Endothelial cell of umbilical vein (primary cell): ENCODE measurements around the gene SYMPK. TPM values are rescaled to one million over a fixed set of nuclear protein-coding genes. Genes with fewer than 3 reads are reported as not detected.

ENCODE experiments used
- BruUV-seq: library from RNA; stranded (reverse); fragments of 400-500 nt; replicated peaks from 2 replicates; lab custom pipeline; 2021; lab: Mats Ljungman, UMichigan
- CTCF ChIA-PET: fragments of 300-600, 350-600 bp; sonication (Branson Sonifier 250); formaldehyde crosslinking; loops from one replicate; lab custom pipeline; 2021; ENCODE audit warnings: antibody characterized with exemption, inconsistent platforms; lab: Charles Lee
- POLR2A ChIA-PET: fragments of 300-600, 350-600 bp; sonication (Branson Sonifier 250); formaldehyde crosslinking; loops from one replicate; lab custom pipeline; 2021; ENCODE audit warnings: antibody characterized with exemption, inconsistent platforms; lab: Charles Lee
- DNase-seq: peaks from one replicate; pipeline ENCODE4 v3.0.0-alpha.2; 2011; ENCODE audit warnings: low read depth, low spot score
- FAIRE-seq: peaks from 2 replicates; lab custom pipeline; 2011; peaks lifted over from hg19 to GRCh38; lab: Jason Lieb, UNC
- H2AFZ ChIP-seq: 2 replicates; pipeline ENCODE4 v1.6.0; 2012; ENCODE audit warnings: low read depth, low read length, control low read depth, inconsistent platforms
- H3K27ac ChIP-seq: 2 replicates; pipeline ENCODE4 v1.5.1; 2011; ENCODE audit warnings: low read depth, mild to moderate bottlenecking, control low read depth, low read length, moderate library complexity; ENCODE audit not compliant: insufficient read depth
- H3K27me3 ChIP-seq, 2 experiments: 2 replicates each; pipeline versions ENCODE4 v1.6.0 to v1.6.1; 2011; ENCODE audit warnings: low read length in 2 of 2, mixed read lengths in 1 of 2; ENCODE audit not compliant: control insufficient read depth in 2 of 2, insufficient read depth in 2 of 2
- H3K36me3 ChIP-seq, 2 experiments: 2 replicates in 1 of 2; 3 replicates in 1 of 2; pipeline ENCODE4 v1.5.1; 2011; ENCODE audit warnings: low read length in 2 of 2, mild to moderate bottlenecking in 1 of 2, moderate library complexity in 1 of 2; ENCODE audit not compliant: control insufficient read depth in 2 of 2, insufficient read depth in 2 of 2; ENCODE audit errors: extremely low read depth in 1 of 2
- H3K4me1 ChIP-seq: 3 replicates; pipeline ENCODE4 v1.5.1; 2011; ENCODE audit warnings: mild to moderate bottlenecking, low read length; ENCODE audit not compliant: control insufficient read depth, insufficient read depth; ENCODE audit errors: extremely low read depth
- H3K4me2 ChIP-seq: 2 replicates; pipeline ENCODE4 v1.6.1; 2011; ENCODE audit warnings: low read length, control low read depth, mixed read lengths; ENCODE audit not compliant: insufficient read depth
- H3K4me3 ChIP-seq, 3 experiments: fragments of 200-600 bp in 1 of 3; sonication (generic), shearing (Covaris generic) in 1 of 3; replicated peaks in 1 of 3; 2 replicates each; pipeline ENCODE4 v1.5.1; 2011 to 2016; ENCODE audit warnings: control low read depth in 3 of 3, low read length in 3 of 3, mild to moderate bottlenecking in 2 of 3, inconsistent platforms in 1 of 3, low read depth in 1 of 3, moderate library complexity in 1 of 3; ENCODE audit not compliant: insufficient read depth in 1 of 3
- H3K79me2 ChIP-seq: 2 replicates; pipeline ENCODE4 v1.6.0; 2012; ENCODE audit warnings: low read length, inconsistent platforms; ENCODE audit not compliant: control insufficient read depth, insufficient read depth
- H3K9ac ChIP-seq: replicated peaks from 2 replicates; pipeline ENCODE3; 2011; ENCODE audit warnings: low read length, control low read depth; ENCODE audit not compliant: insufficient read depth; ENCODE audit errors: extremely low read depth
- H3K9me1 ChIP-seq: replicated peaks from 3 replicates; pipeline ENCODE4 v1.6.0; 2011; ENCODE audit warnings: mild to moderate bottlenecking, low read length; ENCODE audit not compliant: control insufficient read depth, insufficient read depth; ENCODE audit errors: extremely low read depth
- H3K9me3 ChIP-seq: replicated peaks from 2 replicates; pipeline ENCODE4 v1.5.1; 2012; ENCODE audit warnings: low read length, inconsistent platforms; ENCODE audit not compliant: control insufficient read depth, insufficient read depth
- H4K20me1 ChIP-seq: replicated peaks from 2 replicates; pipeline ENCODE3; 2011; ENCODE audit warnings: mild to moderate bottlenecking, low read length; ENCODE audit not compliant: control insufficient read depth, insufficient read depth; ENCODE audit errors: extremely low read depth
- CTCF ChIP-seq, 2 donors: IDR thresholded peaks; 1 replicate in 1 of 2; 2 replicates in 1 of 2; pipeline ENCODE4 v1.5.1; 2011; ENCODE audit warnings: low read length in 2 of 2, mild to moderate bottlenecking in 2 of 2, moderate library complexity in 2 of 2, control low read depth in 1 of 2, inconsistent platforms in 1 of 2, low read depth in 1 of 2; ENCODE audit not compliant: insufficient read depth in 1 of 2; ENCODE audit errors: extremely low read depth in 1 of 2
- EZH2 ChIP-seq: IDR thresholded peaks from 2 replicates; pipeline ENCODE4 v1.6.1; 2012; ENCODE audit warnings: borderline replicate concordance, low read depth, mild to moderate bottlenecking, moderate library complexity, low read length, inconsistent platforms; ENCODE audit not compliant: severe bottlenecking
- FOS ChIP-seq: IDR thresholded peaks from 2 replicates; pipeline ENCODE4 v1.6.1; 2011; ENCODE audit warnings: mild to moderate bottlenecking, low read length, moderate library complexity, borderline replicate concordance; ENCODE audit not compliant: insufficient read depth
- GATA2 ChIP-seq: IDR thresholded peaks from 2 replicates; pipeline ENCODE4 v1.7.0; 2011; ENCODE audit warnings: low read depth, mild to moderate bottlenecking, moderate library complexity, mixed read lengths, low read length; ENCODE audit not compliant: insufficient read length, insufficient read depth
- JUN ChIP-seq: IDR thresholded peaks from 2 replicates; pipeline ENCODE4 v1.6.1; 2011; ENCODE audit warnings: borderline replicate concordance, low read depth; ENCODE audit not compliant: insufficient read length, insufficient read depth
- MYC ChIP-seq: IDR thresholded peaks from one replicate; pipeline ENCODE4 v1.6.1; 2011; ENCODE audit warnings: mild to moderate bottlenecking, low read depth, low read length
- POLR2A ChIP-seq: IDR thresholded peaks from 2 replicates; pipeline ENCODE4 v1.6.1; 2012; ENCODE audit warnings: low read depth, mild to moderate bottlenecking, control low read depth, low read length
- POLR2AphosphoS5 ChIP-seq: IDR thresholded peaks from 2 replicates; pipeline ENCODE4 v1.6.1; 2012; ENCODE audit warnings: low read depth, mild to moderate bottlenecking, control low read depth, low read length, moderate library complexity; ENCODE audit not compliant: insufficient read depth
- dilution Hi-C: fragments of 300-500 bp; cut with MboI; formaldehyde crosslinking; loops from one replicate; pipeline ENCODE4 v1.15.0; 2019; ENCODE audit warnings: low sequenced_read_pairs; ENCODE audit not compliant: extremely low pct_ligation_motif_present
- intact Hi-C: fragments of 100-400 bp; cut with micrococcal nuclease; formaldehyde crosslinking; loops from one replicate; pipeline ENCODE4 v1.10.0; 2022
- polyA plus RNA-seq, 4 experiments: library from polyadenylated mRNA; depleted of rRNA in 3 of 4; stranded (reverse) in 3 of 4; unstranded in 1 of 4; fragments of >200 nt; gene quantifications; 2 replicates each; pipeline versions ENCODE4 v1.2.1 to v1.2.3, GENCODE V29; 2011 to 2012; ENCODE audit warnings: missing spikeins in 1 of 4
- total RNA-seq: library from RNA; stranded (reverse); gene quantifications from 2 replicates; pipeline ENCODE4 v1.2.3, GENCODE V29; 2021
- TF ChIP-seq, protein P1 (sequence below): IDR thresholded peaks from 2 replicates; pipeline ENCODE4 v1.6.1; 2011; ENCODE audit not compliant: insufficient read depth, insufficient read length

SYMPK gene
- total and polyA plus RNA-seq, 2 donors (not counting 3 experiments of a cell fraction or from before 2014, with no cell fraction given): 89.8 to 95.7 TPM

- no peak for DNase-seq
- Histone ChIP-seq H2AFZ (no peak overlapping the region), H3K27ac (no peak overlapping the region), H3K36me3 (no peaks in the 10 kb centered on the region), H3K79me2 (no peaks in the 10 kb centered on the region), H3K4me3 (no peak overlapping the region), H3K4me1 (peaks cover 7% of the 10 kb centered on the region), H3K4me2 (no peak overlapping the region), H3K9me1 (no peaks in the 10 kb centered on the region), H3K9ac (no peak overlapping the region), H4K20me1 (no peaks in the 10 kb centered on the region), H3K9me3 (no peaks in the 10 kb centered on the region), H3K27me3 (no peaks in the 10 kb centered on the region)
- no TSS peak for BruUV-seq
- FAIRE-seq: no peak
- ChIA-PET POLR2A (no interaction called here), CTCF (no interaction called here)
- intact Hi-C loops: no loop called here
- dilution Hi-C loops: no loop called here
- no peak for TF ChIP-seq FOS
- TF ChIP-seq POLR2AphosphoS5: no peak
- no peak for TF ChIP-seq POLR2A
- TF ChIP-seq, protein P1, sequence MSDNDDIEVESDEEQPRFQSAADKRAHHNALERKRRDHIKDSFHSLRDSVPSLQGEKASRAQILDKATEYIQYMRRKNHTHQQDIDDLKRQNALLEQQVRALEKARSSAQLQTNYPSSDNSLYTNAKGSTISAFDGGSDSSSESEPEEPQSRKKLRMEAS: no peak
- TF ChIP-seq CTCF (IDR thresholded peaks at IDR 0.05; ENCODE audit: extremely low read depth in 1 of 2, insufficient read depth in 1 of 2, low read depth in 1 of 2, low read length in 2 of 2): no peak
- no peak for TF ChIP-seq JUN
- TF ChIP-seq GATA2: no peak
- TF ChIP-seq MYC: no peak
- no peak for TF ChIP-seq EZH2
Observed at GRCh38 chr19:45905011-45905410, 42.1 kb upstream of the SYMPK start.
